PC-9 (cell line): ENCODE results near the gene CAPN5.

ENCODE experiments used
- EZH2 ChIP-seq: fragments of 200-600 bp; sonication (generic); IDR thresholded peaks from 2 replicates; pipeline ENCODE4 v1.8.0; 2017; ENCODE audit warnings: antibody characterized with exemption, low read depth
- TF ChIP-seq, protein P1 (sequence below): fragments of 200-600 bp; sonication (generic); conservative IDR thresholded peaks from 2 replicates; pipeline ENCODE4 v1.6.1; 2017; ENCODE audit warnings: mixed run types, antibody characterized with exemption, mild to moderate bottlenecking, moderate library complexity

DNA sequence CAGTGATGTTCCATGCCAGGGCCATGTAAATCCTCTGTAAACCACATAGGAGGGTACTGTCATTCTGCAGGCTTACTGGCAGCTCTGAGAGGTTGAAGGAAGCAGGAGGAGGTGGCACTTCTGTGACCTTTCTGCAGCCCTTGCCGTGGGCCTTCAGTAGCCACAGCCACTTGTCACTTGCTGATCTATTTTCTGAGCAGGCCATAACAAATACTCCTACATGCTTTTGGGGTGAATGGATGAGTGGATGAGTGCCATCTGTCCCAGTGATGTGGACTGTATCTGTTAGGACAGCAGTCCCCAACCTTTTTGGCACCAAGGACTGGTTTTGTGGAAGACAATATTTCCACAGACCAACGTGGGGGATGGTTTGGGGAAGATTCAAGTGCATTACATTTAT lies 22.4 kb upstream of the CAPN5 start:
- TF ChIP-seq, protein P1, sequence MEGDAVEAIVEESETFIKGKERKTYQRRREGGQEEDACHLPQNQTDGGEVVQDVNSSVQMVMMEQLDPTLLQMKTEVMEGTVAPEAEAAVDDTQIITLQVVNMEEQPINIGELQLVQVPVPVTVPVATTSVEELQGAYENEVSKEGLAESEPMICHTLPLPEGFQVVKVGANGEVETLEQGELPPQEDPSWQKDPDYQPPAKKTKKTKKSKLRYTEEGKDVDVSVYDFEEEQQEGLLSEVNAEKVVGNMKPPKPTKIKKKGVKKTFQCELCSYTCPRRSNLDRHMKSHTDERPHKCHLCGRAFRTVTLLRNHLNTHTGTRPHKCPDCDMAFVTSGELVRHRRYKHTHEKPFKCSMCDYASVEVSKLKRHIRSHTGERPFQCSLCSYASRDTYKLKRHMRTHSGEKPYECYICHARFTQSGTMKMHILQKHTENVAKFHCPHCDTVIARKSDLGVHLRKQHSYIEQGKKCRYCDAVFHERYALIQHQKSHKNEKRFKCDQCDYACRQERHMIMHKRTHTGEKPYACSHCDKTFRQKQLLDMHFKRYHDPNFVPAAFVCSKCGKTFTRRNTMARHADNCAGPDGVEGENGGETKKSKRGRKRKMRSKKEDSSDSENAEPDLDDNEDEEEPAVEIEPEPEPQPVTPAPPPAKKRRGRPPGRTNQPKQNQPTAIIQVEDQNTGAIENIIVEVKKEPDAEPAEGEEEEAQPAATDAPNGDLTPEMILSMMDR: no peak
- no peak for TF ChIP-seq EZH2
